Stimulated activated CD4-positive, alpha-beta T cell treated with anti-CD3 and anti-CD28 coated beads, Interleukin-4, amount 100 ng/mL, for 1 hour (primary cell): ENCODE data around the gene CCDC174.

Source experiments
- DNase-seq: peaks from one replicate; pipeline ENCODE4 v3.0.0-alpha.2; 2020

The CCDC174 gene

DNA sequence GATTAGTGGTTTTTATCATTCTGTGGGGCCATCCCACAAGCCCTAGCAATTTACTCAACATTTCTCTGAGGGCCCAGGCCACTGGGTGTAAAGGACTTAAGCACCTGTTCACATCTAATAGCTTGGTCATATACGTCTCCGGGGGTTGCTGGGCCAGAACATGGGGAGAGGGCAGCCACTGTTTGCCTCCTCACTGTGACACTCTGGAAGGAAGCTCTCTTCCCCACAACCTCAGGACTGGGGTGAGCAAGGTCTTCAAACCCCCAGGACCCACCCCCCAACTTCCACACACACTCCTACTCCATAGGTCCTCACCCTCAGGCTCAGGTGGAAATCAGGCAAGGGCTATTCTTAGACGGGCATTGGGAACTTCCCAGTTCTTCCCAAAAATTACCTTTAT lies 52.2 kb downstream of the CCDC174 start:
- no peak for DNase-seq

DNA sequence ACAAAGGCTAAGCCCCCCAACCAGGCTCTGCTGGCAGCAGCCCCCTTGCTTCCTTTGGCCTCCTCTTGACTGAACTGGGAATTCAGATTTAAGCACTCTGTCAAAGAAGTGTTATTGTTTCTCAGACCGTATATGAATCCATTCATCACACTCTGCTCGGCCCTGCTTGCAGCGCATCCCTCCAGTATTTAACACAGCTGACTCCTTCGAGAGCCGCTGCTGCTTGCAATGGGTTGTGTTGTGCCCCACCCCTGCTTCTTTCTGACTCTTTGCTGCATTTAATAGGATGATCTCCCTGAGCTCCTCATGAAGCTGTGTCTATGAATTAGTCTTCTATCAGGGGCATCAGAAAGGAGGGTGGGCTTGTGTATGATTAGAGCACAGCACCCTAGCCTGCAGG lies 54.5 kb downstream of the CCDC174 start:
- DNase-seq = no peak

DNA sequence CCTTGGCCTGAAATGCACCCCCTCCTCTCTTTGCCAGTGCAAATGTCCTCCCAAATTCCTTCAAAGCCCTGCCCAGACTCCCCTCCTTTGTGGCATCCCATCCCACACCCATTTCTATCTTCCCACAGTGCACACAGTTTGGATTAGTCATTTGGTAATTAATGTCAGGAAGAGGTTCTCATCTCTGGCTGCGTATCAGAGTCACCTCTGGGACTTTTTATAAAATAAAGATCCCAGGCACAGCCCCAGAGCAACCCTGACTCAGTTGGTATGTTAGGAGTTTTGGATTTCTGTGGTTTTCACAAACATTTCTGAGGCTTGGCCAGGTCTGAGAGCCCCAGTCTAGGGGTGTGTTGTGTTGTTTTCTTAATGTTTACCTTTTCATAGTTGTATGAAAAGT lies 65.0 kb downstream of the CCDC174 start:
- no peak for DNase-seq

DNA sequence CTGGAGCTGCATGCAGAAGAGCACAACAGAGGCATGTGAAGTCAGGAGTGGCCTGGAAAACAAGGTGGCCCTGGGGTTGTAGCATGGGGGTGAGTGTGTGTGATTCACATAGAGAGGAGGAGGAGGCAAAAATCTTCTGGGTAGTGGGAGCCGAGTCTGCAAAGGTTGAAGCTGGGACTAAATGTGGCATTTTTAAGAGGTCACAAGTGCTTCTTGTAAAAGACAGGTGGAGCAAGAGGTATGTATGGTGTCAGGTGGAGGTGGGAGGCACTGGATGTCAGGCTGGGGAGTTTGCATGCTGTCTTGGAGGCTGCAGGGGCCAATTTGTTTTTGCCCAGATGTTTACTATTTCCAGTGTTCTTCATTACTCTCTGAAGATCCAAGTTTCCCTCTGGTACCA lies 65.7 kb downstream of the CCDC174 start:
- DNase-seq = no peak

DNA sequence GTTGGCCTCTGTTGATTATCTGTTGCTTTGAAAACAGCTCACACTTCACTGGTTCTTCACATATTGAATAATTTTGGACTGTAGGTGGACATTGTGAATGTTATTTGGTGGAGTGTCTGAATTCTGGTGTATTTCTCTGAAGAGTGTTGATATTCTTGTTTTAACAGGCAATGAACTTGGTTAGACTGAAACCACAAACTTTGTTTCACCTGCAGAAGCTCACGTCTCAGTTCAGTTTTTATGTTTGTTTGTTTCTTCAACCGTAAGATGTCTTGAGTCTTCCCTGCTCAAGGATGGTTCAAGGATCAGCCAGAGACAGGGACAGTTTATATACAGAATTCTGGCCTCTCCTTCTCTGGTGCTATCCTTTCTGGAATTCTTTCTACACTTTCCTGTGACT lies 67.0 kb downstream of the CCDC174 start:
- no peak for DNase-seq

DNA sequence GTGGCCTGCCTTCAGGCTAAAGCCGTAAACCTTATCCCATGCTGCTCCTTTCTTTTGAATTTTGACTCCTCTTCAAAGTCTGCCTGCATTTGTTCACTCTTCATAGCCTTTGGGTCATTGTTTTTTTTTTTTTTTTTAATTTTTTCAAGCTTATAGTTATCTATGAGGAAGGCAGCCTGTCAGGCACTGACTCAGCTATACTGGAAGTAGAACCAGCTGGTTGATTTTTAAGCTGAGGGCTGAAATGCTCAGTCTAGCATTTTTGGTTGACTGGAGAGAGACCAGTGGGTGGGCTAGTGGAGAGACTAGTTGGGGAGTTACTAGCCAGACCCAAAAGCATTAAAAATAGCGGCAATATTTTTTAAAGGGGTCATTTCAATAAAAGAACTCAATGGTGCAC lies 67.4 kb downstream of the CCDC174 start:
- no peak for DNase-seq

DNA sequence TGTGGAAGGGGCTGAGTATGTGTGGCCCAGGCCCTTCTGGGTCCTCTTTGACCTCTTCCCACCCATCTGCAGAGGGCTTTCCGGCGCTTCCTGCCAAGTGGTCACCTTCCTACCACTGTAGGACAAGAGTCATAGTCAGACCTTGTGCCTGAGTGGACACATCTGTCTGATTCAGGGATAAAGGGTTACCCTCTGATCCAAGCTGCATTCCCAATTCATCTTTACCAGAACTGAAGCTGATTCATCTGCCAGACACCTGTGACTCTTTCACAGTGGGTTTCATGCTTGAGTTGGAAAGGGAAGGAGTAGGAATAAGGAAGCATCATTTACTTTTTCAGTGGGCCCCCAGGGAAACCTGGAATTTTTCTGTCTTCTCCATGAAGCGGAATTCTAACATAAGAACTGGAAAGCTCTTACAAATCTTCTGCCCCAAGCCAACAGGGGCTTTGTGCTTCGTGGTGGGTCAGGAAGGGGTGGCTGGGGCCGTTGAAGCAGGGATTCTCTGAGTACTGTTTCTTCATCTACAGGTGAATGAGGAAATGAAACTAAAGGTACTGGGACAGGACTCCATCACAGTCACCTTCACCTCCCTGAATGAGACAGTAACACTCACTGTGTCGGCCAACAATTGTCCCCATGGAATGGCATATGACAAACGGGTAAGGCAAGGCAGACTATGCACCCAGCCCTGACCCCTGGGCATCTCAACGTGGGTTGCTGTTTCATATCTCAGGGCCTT lies 69.7 kb downstream of the CCDC174 start:
- DNase-seq = no peak
